HPDE6-E6E7 (cell line): ENCODE results near the gene CEP131.

Experiments used
- DNase-seq: peaks from one replicate; pipeline ENCODE4 v3.0.0; 2011; ENCODE audit warnings: missing footprints; ENCODE audit errors: extremely low spot score

The CEP131 gene

GRCh38 chr17:81251709-81252301 lies 29.0 kb upstream of the CEP131 start:
- no peak for DNase-seq

- no peak for DNase-seq
Observed at GRCh38 chr17:81251094-81251708, 28.4 kb upstream of the CEP131 start.

DNA sequence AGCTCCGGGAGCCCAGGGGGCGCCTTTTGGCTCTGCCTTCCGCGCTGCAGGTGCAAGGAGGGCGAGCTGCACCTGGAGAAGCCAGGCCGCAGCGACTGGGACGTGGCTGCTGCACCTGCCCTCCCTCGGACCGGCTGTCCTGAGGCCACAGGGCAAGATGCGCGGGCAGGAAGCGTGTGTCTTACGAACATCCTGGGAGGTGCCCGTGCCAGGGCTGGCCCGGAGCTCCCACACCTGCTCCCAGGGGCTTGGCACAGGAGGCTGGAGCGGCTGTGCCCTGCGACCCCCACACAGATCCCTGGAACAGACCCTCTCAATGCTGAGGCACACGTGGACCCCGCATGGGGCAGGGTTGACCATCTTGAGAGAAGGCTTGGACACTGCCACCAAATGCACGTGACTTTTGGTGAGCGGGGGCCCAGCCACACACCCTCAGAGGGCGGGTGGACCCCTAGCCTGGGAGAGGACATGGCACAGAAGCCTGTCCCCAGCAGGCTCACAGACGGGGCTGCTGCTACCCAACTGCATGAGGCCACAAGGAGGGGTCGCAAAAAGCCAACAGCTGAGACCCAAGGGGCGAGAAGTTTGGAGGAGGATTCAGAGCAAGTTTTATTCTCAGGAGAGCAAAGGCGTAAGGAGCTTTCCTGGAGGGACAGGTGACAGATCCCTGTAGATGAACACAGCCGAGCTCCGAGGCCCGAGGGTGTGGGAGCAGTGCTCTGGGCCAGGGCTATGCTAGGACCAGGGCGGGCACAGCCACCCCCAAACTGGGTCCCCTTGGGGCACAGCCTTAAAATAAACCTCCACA lies 27.7 kb upstream of the CEP131 start:
- DNase-seq, result no peak

GRCh38 chr17:81249223-81250040 lies 26.7 kb upstream of the CEP131 start:
- no peak for DNase-seq

- DNase-seq, result no peak
Observed at GRCh38 chr17:81248649-81249048, 25.9 kb upstream of the CEP131 start.

DNA sequence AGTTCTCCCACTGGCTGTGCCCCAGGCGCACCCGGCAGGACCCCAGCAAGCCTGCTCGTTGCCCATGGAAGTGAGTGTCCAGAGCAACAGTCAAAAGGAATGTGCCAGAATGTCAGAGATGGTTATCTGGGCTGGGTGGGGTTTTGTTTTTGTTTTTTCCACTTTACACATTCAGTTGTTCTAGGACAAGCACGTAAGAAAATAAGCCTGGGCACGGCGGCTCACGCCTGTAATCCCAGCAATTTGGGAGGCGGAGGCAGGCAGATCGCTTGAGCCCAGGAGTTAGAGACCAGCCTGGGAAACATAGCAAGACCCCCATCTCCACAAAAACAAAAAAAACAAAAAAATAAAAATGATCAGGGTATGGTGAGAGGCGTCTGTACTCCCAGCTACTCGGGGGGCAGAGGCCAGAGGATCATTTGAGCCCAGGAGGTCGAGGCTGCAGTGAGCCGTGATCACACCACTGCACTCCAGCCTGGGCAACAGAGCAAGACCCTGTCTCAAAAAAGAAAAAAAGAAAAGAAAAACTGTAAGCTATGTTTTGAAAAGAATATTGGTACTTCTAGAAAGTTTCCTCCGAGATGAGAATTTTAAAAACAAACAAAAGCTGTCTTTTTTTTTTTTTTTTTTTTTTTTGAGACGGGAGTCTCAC lies 24.7 kb upstream of the CEP131 start:
- DNase-seq, result no peak

DNA sequence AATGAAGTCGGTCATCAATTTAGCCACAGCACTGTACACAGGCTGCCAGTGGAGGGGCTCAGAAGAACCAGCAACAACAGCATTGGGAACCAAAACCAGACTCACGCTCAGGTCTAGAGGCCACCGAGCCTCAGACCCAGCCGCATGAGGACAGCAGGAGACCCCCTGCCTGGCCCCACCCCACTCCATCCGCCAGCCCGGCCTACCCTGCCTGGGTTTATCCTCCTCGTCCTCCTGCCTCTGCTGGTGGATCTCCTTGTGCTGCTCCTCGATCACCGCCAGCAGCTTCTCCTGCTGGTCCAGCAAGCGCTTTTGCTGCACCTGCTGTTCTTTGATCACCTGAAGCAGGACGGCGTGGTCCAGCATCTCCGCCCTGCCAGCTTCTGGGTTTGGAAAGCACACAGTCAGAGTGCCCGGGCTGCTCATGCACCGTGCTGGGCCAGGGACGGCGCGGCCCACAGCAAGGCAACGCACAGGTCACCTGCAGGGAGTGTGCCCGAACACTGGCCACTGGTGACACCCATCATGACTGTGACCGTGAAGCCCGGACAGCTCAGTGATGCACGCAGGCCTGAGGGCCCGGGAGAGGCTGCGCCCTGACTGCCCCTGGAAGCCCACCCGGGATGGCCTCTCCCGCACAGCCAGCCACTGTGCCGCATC lies 24.0 kb upstream of the CEP131 start:
- DNase-seq, result no peak

GRCh38 chr17:81246343-81246670 lies 23.5 kb upstream of the CEP131 start:
- no peak for DNase-seq

DNA sequence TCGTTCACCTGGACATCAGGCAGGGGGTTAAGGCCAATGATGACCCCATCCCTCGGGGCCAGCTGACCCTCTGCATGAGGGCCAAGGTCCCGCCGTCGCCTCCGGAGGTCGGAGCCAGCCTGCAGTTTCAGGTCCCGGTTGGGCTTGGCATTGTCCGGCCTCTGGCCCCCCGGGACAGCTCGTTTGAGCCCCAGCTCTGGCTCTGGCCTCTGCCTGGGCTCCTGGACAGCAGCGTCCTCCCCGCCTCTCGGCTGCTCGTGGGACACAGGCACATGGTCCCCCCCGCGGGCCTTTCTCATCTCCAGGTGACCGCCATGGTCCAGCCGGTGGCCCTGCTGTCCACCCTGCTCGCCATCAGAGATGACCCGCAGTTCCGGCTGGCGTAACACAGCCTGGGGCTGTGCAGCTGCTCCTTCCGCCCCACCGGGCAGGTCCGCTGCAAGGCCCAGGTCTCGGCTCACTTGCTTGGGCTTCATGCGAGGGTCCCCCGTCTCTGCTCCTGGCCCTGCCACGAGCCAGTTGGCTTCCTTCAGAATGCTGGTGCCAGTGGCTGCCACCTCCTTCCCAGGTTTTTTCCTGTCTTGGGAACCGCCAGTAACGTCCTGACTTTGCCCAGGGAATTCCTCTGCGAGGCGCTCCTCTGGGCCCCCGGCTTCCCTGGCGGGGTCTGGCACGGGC lies 23.0 kb upstream of the CEP131 start:
- DNase-seq, result no peak

- no peak for DNase-seq
Observed at GRCh38 chr17:81245024-81245664, 22.4 kb upstream of the CEP131 start.

GRCh38 chr17:81244358-81245023 lies 21.7 kb upstream of the CEP131 start:
- no peak for DNase-seq

DNA sequence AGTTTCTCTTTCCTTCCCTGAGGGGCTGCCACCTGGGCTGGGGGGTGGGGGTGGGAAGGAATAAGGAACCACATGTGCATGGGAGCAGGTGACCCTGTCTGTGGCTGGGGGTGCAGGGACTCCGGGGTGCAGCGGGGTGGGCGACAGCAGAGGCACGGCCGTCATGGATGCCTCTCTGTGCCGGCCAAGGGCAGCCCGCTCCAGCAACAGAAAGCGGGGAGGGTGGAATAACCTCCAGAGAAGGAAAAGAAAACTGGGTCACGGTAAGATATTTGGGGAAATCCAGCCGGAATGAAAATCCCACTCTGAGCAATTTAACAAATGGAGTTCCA lies 20.5 kb upstream of the CEP131 start:
- DNase-seq, result no peak

DNA sequence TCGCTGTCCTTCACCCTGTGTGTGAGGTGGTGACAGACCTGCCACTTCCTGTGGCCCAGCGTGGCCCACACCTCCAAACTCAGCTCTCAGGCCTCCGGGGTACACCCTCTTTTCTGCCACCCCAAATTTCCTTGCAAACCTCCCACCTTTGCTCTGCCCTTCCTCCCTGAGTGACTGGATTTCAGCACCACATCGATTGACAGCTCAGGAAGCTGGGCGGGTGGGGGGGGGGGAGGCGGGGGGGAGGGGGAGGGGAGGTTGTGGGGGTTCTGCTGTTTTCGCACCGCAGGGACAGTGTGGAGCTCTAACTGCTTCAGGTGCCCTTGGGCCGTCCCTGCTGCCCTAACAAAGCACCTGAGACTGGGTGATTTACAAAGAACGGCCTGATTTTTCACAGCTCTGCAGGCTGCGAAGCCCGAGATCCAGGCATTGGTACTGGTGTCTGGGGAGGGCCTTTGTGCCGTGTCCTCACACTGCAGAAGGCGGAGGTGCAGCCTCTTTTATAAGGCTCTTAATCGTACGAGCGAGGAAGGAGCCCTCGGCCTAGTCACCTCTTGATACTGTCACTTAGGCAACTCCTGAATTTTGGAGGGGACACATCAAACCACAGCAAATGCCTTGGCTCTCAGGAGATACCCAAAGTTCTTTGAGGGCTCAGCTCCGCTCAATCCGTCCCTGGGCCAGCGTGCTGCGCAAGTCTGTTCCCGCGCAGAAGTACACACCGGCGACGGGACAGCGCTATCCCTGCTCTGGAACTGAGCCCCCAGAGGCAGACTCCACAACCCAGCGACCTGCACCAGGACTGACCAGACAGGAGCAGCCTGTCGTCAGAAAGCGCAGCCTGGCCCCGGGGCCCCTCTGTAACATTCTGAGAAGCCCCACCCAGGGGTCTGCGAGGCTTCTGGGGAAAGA lies 19.9 kb upstream of the CEP131 start:
- no peak for DNase-seq

DNA sequence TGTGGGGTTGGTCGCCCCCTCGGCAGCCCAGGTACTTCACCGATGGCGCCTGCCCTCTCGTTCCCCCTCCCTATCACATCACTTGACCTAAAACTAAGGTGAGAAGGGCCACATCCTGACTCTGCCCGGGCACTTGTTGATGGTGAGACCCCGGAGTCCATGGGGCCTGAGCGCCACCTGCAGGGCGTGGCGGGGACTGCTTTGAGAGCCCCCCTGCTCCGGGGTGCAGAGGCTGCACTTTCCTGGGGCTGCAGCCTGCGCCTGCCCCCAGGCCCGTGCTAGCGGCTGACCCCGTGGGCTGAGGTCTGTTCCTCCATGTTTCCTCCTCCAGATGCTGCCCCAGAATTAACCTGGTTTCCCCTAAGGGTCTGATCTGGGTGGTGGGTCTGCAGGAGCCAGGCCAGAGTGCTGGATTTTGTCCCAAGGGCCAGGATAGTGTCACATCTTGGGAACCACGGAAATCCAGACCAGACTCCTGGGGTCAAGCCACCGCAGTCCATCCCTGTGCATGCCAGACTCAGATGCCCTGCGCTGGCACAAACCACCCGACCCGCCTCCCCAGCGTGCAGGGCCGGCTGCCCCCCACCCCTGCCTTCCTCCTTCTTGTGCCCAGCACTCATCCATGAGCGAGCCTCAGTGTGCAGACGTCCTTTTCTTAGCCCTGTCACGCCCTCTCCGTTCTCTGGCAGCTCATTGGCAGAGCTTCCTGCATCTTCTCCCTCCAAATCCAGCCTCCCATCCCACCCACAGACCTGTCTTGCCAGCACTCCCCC lies 19.1 kb upstream of the CEP131 start:
- no peak for DNase-seq

GRCh38 chr17:81241203-81241602 lies 18.4 kb upstream of the CEP131 start:
- DNase-seq, result no peak

DNA sequence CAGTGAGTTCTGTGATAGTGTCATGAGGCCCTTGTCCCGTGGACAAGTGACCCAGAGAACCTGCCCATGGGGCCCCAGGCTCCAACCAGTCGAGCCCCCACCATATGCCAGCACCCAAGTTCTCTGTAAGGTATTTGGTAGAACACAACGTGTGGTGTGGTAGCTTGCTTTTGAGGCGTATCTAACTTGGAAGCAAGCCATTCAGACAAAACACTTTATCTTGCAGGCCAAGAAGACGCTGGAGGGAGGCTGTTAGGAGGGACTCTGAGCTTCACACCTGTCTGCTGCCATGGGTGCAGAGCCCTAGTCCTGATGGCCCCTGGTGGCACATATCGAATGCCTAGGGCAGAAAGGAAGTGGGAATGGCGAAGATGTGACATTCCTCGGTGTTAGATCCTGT lies 18.0 kb upstream of the CEP131 start:
- no peak for DNase-seq

GRCh38 chr17:81239714-81240555 lies 17.2 kb upstream of the CEP131 start:
- DNase-seq, result peak; percentile 53
